GM10266 (cell line): ENCODE data around the gene FIGNL2.

Experiments used
- DNase-seq: peaks from one replicate; pipeline ENCODE4 v3.0.0; 2012; ENCODE audit errors: extremely low spot score
- CTCF ChIP-seq: IDR thresholded peaks from 2 replicates; pipeline ENCODE4 v1.5.1; 2012; ENCODE audit warnings: mild to moderate bottlenecking, low read depth; ENCODE audit not compliant: control insufficient read depth, insufficient read depth; ENCODE audit errors: missing control alignments

FIGNL2 gene

GRCh38 chr12:51846271-51846691 lies 2.2 kb downstream of the FIGNL2 start:
- no peak for TF ChIP-seq CTCF
- no peak for DNase-seq

DNA sequence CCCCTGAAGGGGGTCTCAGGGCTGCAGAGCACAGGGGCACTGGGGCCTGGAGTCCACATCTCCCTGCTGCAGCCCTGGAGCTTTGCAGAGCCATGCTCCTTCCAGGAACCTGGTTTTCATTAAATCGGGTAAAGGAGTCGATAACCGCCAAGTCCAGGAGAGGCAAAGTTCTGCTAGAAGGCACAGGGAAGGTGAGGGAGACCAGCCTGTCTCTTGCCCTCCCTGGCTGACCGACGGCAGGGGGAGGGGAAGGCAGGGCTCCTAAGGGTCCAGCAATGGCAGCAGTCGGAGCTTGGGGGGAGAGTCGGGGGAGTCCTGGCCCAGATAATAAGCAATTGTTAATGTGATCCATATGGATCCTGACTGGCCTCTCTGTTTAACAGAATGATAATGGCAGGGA lies 3.0 kb downstream of the FIGNL2 start:
- no peak for TF ChIP-seq CTCF
- DNase-seq: no peak

GRCh38 chr12:51844854-51845253 lies 3.7 kb downstream of the FIGNL2 start:
- no peak for DNase-seq
- no peak for TF ChIP-seq CTCF

DNA sequence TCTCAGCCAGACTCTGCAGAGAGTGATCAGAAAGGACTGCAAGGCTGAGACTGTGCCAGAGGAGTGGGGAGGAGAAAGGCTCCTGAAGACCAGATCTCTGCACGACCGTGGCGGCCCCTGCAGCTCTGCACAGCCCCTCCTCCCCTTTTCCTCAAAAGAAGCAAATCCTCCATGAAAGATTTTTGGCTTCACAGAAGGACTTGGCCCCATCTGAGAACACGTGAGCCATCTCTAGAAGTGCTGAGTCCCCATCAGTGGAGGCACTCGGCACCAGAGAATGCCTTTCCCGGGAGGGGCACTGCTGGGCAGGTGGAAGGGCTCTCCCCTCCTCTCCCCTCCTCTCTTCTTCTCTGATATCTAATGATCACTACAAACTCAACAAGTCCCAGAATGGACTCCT lies 6.8 kb downstream of the FIGNL2 start:
- TF ChIP-seq CTCF: no peak

DNA sequence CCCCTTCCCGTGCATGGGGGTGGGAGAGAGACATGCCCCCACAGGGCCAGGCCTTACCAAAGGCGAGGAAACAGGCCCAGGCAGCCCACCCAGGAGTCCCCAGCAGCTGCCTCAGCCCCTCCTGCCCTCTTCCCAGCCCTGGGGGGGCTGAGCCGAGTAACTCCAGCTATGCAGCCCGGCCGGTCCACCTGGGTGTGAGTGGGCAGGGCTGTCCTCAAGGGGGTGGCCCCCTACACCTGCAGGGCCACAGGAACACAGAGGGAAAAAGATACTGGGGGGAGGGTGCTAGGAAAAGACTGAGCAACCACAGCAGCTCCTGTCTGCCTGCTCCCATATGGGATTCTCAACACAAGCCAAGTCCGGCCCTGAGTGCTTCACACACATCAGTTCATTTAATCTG lies 7.6 kb downstream of the FIGNL2 start:
- TF ChIP-seq CTCF: no peak
- DNase-seq: no peak

More for the DNA sequence above, 6.8 kb downstream of the FIGNL2 start:
- DNase-seq: no peak

DNA sequence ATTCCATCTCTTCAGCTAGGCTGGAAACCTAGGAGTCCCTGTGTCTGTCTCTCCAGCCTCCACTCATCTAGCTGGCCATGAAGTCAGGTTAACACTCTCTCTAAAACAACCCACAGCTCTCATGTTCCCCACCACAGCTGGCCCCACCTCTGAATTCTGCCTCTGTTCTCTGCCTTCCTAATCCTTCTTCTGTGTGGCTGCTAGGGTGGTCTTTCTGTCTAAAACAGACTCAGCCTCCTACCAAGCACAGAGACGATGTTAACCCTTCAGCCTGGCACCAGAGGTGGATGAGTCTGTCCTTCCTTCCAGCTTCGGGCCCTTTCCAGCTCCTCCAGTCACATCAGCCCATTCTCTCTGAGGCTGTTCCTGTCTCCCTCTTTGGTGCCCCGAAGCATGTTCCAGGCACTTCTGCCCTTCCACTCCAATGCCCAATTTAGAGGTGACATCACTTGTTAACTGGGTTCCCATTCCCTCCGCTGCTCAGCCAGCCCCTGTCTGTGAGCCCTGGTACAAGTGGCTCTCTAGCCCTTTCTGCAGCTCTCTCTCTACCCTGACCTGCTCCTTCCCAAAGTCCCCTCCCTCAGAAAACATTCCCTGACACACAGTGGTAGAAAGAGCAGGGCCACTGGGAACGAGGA lies 9.1 kb downstream of the FIGNL2 start:
- DNase-seq: no peak
- no peak for TF ChIP-seq CTCF

GRCh38 chr12:51838762-51839161 lies 9.8 kb downstream of the FIGNL2 start:
- no peak for DNase-seq
- no peak for TF ChIP-seq CTCF
